Neuronal stem cell (in vitro differentiated cells): Measurements from ENCODE around the gene PSAPL1.

Experiments
- DNase-seq: peaks from one replicate; pipeline ENCODE4 v3.0.0-alpha.2; 2013; ENCODE audit warnings: low spot score
- H2AFZ ChIP-seq: one replicate; pipeline ENCODE4 v1.6.1; 2013; ENCODE audit warnings: mild to moderate bottlenecking, low read length, inconsistent platforms
- H2AK5ac ChIP-seq: 2 replicates; pipeline ENCODE4 v1.6.1; 2013; ENCODE audit warnings: low read depth, mild to moderate bottlenecking, inconsistent platforms, low read length, moderate library complexity, mixed read lengths
- H2BK120ac ChIP-seq: 2 replicates; pipeline ENCODE4 v1.6.1; 2013; ENCODE audit warnings: low read depth, mild to moderate bottlenecking, inconsistent platforms, low read length, moderate library complexity, mixed read lengths
- H2BK12ac ChIP-seq: one replicate; pipeline ENCODE4 v1.6.1; 2013; ENCODE audit warnings: low read length, inconsistent platforms
- H2BK15ac ChIP-seq: 2 replicates; pipeline ENCODE4 v1.6.1; 2013; ENCODE audit warnings: mild to moderate bottlenecking, low read length, inconsistent platforms, mixed read lengths
- H2BK5ac ChIP-seq: one replicate; pipeline ENCODE4 v1.6.1; 2013; ENCODE audit warnings: inconsistent platforms, mild to moderate bottlenecking, low read length, moderate library complexity
- H3K14ac ChIP-seq: one replicate; pipeline ENCODE4 v1.6.1; 2013; ENCODE audit warnings: low read length, inconsistent platforms
- H3K18ac ChIP-seq: 2 replicates; pipeline ENCODE4 v1.6.1; 2013; ENCODE audit warnings: low read length, inconsistent platforms
- H3K23ac ChIP-seq: 2 replicates; pipeline ENCODE4 v1.6.1; 2013; ENCODE audit warnings: low read depth, mild to moderate bottlenecking, mixed read lengths, low read length, inconsistent platforms; ENCODE audit not compliant: poor library complexity
- H3K27ac ChIP-seq: replicated peaks from 3 replicates; pipeline ENCODE4 v1.5.1; 2013; ENCODE audit warnings: low read length, inconsistent platforms
- H3K27me3 ChIP-seq, 3 experiments: 2 replicates each; pipeline ENCODE4 v1.6.1; 2013; ENCODE audit warnings: low read length in 3 of 3, mild to moderate bottlenecking in 2 of 3, inconsistent platforms in 1 of 3, low read depth in 1 of 3, mixed read lengths in 1 of 3, moderate library complexity in 1 of 3; ENCODE audit not compliant: control insufficient read depth in 3 of 3, insufficient read depth in 3 of 3
- H3K36me3 ChIP-seq, 2 donors: replicated peaks in 1 of 2; 2 replicates each; pipeline ENCODE4 v1.6.1; 2013; ENCODE audit warnings: low read length in 2 of 2; ENCODE audit not compliant: control insufficient read depth in 2 of 2, insufficient read depth in 2 of 2
- H3K4ac ChIP-seq: 2 replicates; pipeline ENCODE4 v1.6.1; 2013; ENCODE audit warnings: inconsistent platforms, mild to moderate bottlenecking, low read length, moderate library complexity
- H3K4me1 ChIP-seq, 2 donors: 1 replicate in 1 of 2; 2 replicates in 1 of 2; pipeline ENCODE4 v1.6.1; 2013; ENCODE audit warnings: low read length in 2 of 2, low read depth in 1 of 2; ENCODE audit not compliant: control insufficient read depth in 2 of 2, insufficient read depth in 1 of 2
- H3K4me2 ChIP-seq: one replicate; pipeline ENCODE4 v1.6.1; 2013; ENCODE audit warnings: mild to moderate bottlenecking, low read length, inconsistent platforms; ENCODE audit not compliant: insufficient read depth, poor library complexity, severe bottlenecking
- H3K4me3 ChIP-seq, 2 donors: 2 replicates each; pipeline ENCODE4 v1.5.1; 2013; ENCODE audit warnings: low read length in 2 of 2, mild to moderate bottlenecking in 2 of 2, inconsistent platforms in 1 of 2, moderate library complexity in 1 of 2
- H3K79me1 ChIP-seq: one replicate; pipeline ENCODE4 v1.6.1; 2013; ENCODE audit warnings: low read depth, mild to moderate bottlenecking, inconsistent platforms, low read length, moderate library complexity
- H3K9ac ChIP-seq: one replicate; pipeline ENCODE4 v1.6.1; 2013; ENCODE audit warnings: mild to moderate bottlenecking, low read depth, low read length, inconsistent platforms; ENCODE audit not compliant: poor library complexity
- H3K9me3 ChIP-seq, 2 donors: replicated peaks in 1 of 2; 2 replicates each; pipeline versions ENCODE3 to v1.6.1; 2013; ENCODE audit warnings: low read length in 2 of 2, mild to moderate bottlenecking in 2 of 2, inconsistent platforms in 1 of 2, low read depth in 1 of 2, mixed read lengths in 1 of 2, moderate library complexity in 1 of 2; ENCODE audit not compliant: control insufficient read depth in 2 of 2, insufficient read depth in 1 of 2
- H4K8ac ChIP-seq: one replicate; pipeline ENCODE4 v1.6.1; 2013; ENCODE audit warnings: low read depth, mild to moderate bottlenecking, inconsistent platforms, low read length, moderate library complexity
- H4K91ac ChIP-seq: one replicate; pipeline ENCODE4 v1.6.1; 2013; ENCODE audit warnings: low read length, low read depth, mild to moderate bottlenecking, inconsistent platforms; ENCODE audit not compliant: poor library complexity
- WGBS, 2 donors: extraction: QIAGEN DNeasy Blood & Tissue Kit; methylation state at CpG; one replicate each; pipeline ENCODE4 v1.1.7; 2013; ENCODE audit warnings: missing lambda C conversion rate in 2 of 2, mixed read lengths in 1 of 2; ENCODE audit not compliant: insufficient read length in 2 of 2, insufficient replicate concordance in 1 of 2; ENCODE audit errors: extremely low coverage in 2 of 2; 5-methylcytosine and 5-hydroxymethylcytosine counted together

The PSAPL1 gene

GRCh38 chr4:7433376-7434140 is 1.2 kb downstream of the PSAPL1 start:
- no peaks in the 10 kb centered on the region for H3K27me3 ChIP-seq
- H3K18ac ChIP-seq, result peak overlapping the region; percentile 44
- H3K4me3 ChIP-seq, result peak overlapping the region in 1 of 2 donors; percentile 30
- no peaks in the 10 kb centered on the region for H3K36me3 ChIP-seq
- H4K91ac ChIP-seq, result no peak overlapping the region
- peak overlapping the region; percentile 31 for H3K14ac ChIP-seq
- peak overlapping the region; percentile 26 for H2BK15ac ChIP-seq
- no peak overlapping the region for H4K8ac ChIP-seq
- no peak overlapping the region for H2BK5ac ChIP-seq
- no peaks in the 10 kb centered on the region for H3K79me1 ChIP-seq
- H3K4me2 ChIP-seq, result no peak overlapping the region
- H2BK120ac ChIP-seq, result no peak overlapping the region
- no peaks in the 10 kb centered on the region for H3K9me3 ChIP-seq
- peak overlapping the region; percentile 96 for H2AK5ac ChIP-seq
- peak overlapping the region; percentile 17 for H3K23ac ChIP-seq
- no peak overlapping the region for H2AFZ ChIP-seq
- no peak overlapping the region for H3K27ac ChIP-seq
- peaks cover 0 to 18% of the 10 kb centered on the region in 2 donors for H3K4me1 ChIP-seq
- peak overlapping the region; percentile 14 for H2BK12ac ChIP-seq
- no peak for DNase-seq
- no CpG with 5 or more reads among the region's 28 CpGs for WGBS, 2 donors
- peak overlapping the region; percentile 2 for H3K9ac ChIP-seq
- H3K4ac ChIP-seq, result no peak overlapping the region

- Histone ChIP-seq H3K9me3 (no peaks in the 10 kb centered on the region), H2AFZ (no peak overlapping the region), H2AK5ac (no peak overlapping the region), H2BK15ac (peak overlapping the region; percentile 3), H3K4ac (no peak overlapping the region), H3K23ac (no peak overlapping the region), H4K91ac (no peak overlapping the region), H3K36me3 (no peaks in the 10 kb centered on the region), H3K4me1 (peaks cover 0 to 25% of the 10 kb centered on the region in 2 donors), H3K27ac (no peak overlapping the region), H3K18ac (peak overlapping the region; percentile 27), H3K9ac (no peak overlapping the region), H3K14ac (no peak overlapping the region), H2BK12ac (no peak overlapping the region), H2BK120ac (no peak overlapping the region), H3K79me1 (no peaks in the 10 kb centered on the region), H2BK5ac (no peak overlapping the region), H3K27me3 (no peaks in the 10 kb centered on the region), H3K4me3 (no peak overlapping the region), H3K4me2 (no peak overlapping the region), H4K8ac (no peak overlapping the region)
- WGBS, 2 donors, result no CpG with 5 or more reads among the region's 23 CpGs
- DNase-seq, result no peak
Observed at GRCh38 chr4:7432531-7433375, 2.0 kb downstream of the PSAPL1 start.

GRCh38 chr4:7431696-7432530 is 2.8 kb downstream of the PSAPL1 start:
- DNase-seq, result no peak
- peak overlapping the region; percentile 31 for H3K14ac ChIP-seq
- no CpG with 5 or more reads among the region's 27 CpGs for WGBS, 2 donors
- H3K9me3 ChIP-seq, result no peaks in the 10 kb centered on the region
- peak overlapping the region; percentile 58 for H2BK12ac ChIP-seq
- no peak overlapping the region for H3K4me3 ChIP-seq
- no peak overlapping the region for H3K9ac ChIP-seq
- H4K8ac ChIP-seq, result no peak overlapping the region
- H3K27ac ChIP-seq, result no peak overlapping the region
- no peaks in the 10 kb centered on the region for H3K27me3 ChIP-seq
- H2AFZ ChIP-seq, result no peak overlapping the region
- H3K4me1 ChIP-seq, result peaks cover 0 to 30% of the 10 kb centered on the region in 2 donors
- H2BK5ac ChIP-seq, result no peak overlapping the region
- no peak overlapping the region for H3K4ac ChIP-seq
- peak overlapping the region; percentile 23 for H2AK5ac ChIP-seq
- no peak overlapping the region for H3K4me2 ChIP-seq
- H2BK120ac ChIP-seq, result no peak overlapping the region
- H3K23ac ChIP-seq, result no peak overlapping the region
- no peak overlapping the region for H4K91ac ChIP-seq
- no peaks in the 10 kb centered on the region for H3K79me1 ChIP-seq
- H3K18ac ChIP-seq, result no peak overlapping the region
- no peaks in the 10 kb centered on the region for H3K36me3 ChIP-seq
- peak overlapping the region; percentile 65 for H2BK15ac ChIP-seq
